Measurements from ENCODE around the gene CRTAC1. TPM values are rescaled to one million over a fixed set of nuclear protein-coding genes. Genes with fewer than 3 reads are reported as not detected.

The CRTAC1 gene
- total RNA-seq, 1 donor from 2014 or later = 0.66 TPM

DNA sequence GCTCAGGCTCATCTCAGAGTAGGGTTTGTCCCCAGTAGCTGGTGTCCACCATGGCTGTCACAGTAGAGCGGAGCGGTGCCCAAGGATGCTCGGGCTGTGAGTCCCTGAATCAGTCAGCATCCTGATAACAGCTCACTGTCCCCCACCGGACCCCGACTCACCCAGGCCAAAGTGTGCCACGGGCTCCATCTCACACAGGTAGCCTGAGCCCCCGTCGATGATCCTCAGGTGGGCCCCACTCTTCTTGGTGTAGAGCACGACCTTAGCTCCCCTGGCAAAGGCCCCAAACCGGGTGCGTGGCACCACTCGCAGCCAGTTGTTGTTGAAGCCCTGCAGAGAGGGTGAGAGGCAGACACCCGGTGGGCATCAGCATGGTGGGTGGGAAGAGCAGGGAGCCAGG is 135.3 kb downstream of the CRTAC1 start:
- H3K36me3 Mint-ChIP-seq (ENCODE audit: low read depth, unreplicated experiment) = no peaks in the 10 kb centered on the region
- TF ChIP-seq, protein P1, sequence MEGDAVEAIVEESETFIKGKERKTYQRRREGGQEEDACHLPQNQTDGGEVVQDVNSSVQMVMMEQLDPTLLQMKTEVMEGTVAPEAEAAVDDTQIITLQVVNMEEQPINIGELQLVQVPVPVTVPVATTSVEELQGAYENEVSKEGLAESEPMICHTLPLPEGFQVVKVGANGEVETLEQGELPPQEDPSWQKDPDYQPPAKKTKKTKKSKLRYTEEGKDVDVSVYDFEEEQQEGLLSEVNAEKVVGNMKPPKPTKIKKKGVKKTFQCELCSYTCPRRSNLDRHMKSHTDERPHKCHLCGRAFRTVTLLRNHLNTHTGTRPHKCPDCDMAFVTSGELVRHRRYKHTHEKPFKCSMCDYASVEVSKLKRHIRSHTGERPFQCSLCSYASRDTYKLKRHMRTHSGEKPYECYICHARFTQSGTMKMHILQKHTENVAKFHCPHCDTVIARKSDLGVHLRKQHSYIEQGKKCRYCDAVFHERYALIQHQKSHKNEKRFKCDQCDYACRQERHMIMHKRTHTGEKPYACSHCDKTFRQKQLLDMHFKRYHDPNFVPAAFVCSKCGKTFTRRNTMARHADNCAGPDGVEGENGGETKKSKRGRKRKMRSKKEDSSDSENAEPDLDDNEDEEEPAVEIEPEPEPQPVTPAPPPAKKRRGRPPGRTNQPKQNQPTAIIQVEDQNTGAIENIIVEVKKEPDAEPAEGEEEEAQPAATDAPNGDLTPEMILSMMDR (IDR thresholded peaks at IDR 0.05; ENCODE audit: insufficient read depth, low read depth, low read length) = no peak
- no peak for TF ChIP-seq EZH2 (IDR thresholded peaks at IDR 0.05; ENCODE audit: insufficient read depth, low read length)
- H3K27ac Mint-ChIP-seq (ENCODE audit: unreplicated experiment) = no peak overlapping the region

DNA sequence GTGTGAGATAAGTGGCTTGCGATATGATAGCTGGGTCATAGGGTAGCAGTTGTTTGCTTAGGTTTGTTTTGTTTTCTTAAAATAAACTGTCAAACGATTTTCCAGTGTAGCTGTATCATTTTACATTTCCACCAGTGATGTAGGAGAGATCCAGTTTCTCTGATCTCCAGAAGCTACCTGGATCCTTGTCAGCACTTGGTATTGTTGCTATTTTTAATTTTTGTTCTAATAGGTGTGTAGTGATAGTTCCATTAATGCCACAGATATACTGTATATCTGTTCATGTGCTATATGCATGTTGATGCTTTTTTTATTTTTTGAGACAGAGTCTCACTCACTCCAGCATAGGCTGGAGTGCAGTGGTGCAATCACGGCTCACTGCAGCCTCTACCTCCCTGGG is 136.3 kb downstream of the CRTAC1 start:
- Mint-ChIP-seq H3K27ac (ENCODE audit: unreplicated experiment) (no peak overlapping the region), H3K4me1 (ENCODE audit: low read depth, unreplicated experiment) (peaks cover 12% of the 10 kb centered on the region), H3K9me3 (ENCODE audit: unreplicated experiment) (no peaks in the 10 kb centered on the region), H3K4me3 (ENCODE audit: unreplicated experiment) (no peak overlapping the region), H3K27me3 (ENCODE audit: low read depth, unreplicated experiment) (peaks cover 23% of the 10 kb centered on the region), H3K36me3 (ENCODE audit: low read depth, unreplicated experiment) (no peaks in the 10 kb centered on the region)
- H4K20me1 ChIP-seq (ENCODE audit: insufficient read depth, low read length) = no peaks in the 10 kb centered on the region
- H3K9me3 ChIP-seq (ENCODE audit: insufficient read depth, low read depth, low read length) = no peaks in the 10 kb centered on the region
- DNase-seq (ENCODE audit: low read depth) (no peak), FAIRE-seq (no peak)
- H2AFZ ChIP-seq (ENCODE audit: low read depth, low read length) = no peak overlapping the region
- no peak overlapping the region for H3K4me3 ChIP-seq (ENCODE audit: insufficient read depth, low read depth, low read length)
- no peaks in the 10 kb centered on the region for H3K79me2 ChIP-seq (ENCODE audit: insufficient read depth, low read length)
- TF ChIP-seq, protein P1 (IDR thresholded peaks at IDR 0.05; ENCODE audit: insufficient read depth, low read depth, low read length) = no peak
- TF ChIP-seq EZH2 (IDR thresholded peaks at IDR 0.05; ENCODE audit: insufficient read depth, low read length) = no peak
- no peak overlapping the region for H3K9ac ChIP-seq (ENCODE audit: low read length)
- H3K27me3 ChIP-seq (ENCODE audit: insufficient read depth, low read length) = peaks cover 17% of the 10 kb centered on the region
- H3K4me1 ChIP-seq (ENCODE audit: insufficient read depth, low read length) = peaks cover 9% of the 10 kb centered on the region
- no peaks in the 10 kb centered on the region for H3K36me3 ChIP-seq (ENCODE audit: insufficient read depth, low read length)
- H3K27ac ChIP-seq (ENCODE audit: low read depth, low read length) = no peak overlapping the region
- H3K4me2 ChIP-seq (ENCODE audit: low read length) = no peak overlapping the region

More for the DNA sequence above, 135.3 kb downstream of the CRTAC1 start:
- Histone ChIP-seq H2AFZ (ENCODE audit: low read depth, low read length) (no peak overlapping the region), H3K4me2 (ENCODE audit: low read length) (no peak overlapping the region), H3K27me3 (ENCODE audit: insufficient read depth, low read length) (peaks cover 17% of the 10 kb centered on the region), H3K79me2 (ENCODE audit: insufficient read depth, low read length) (no peaks in the 10 kb centered on the region), H3K9ac (ENCODE audit: low read length) (no peak overlapping the region), H3K4me1 (ENCODE audit: insufficient read depth, low read length) (no peaks in the 10 kb centered on the region), H3K4me3 (ENCODE audit: insufficient read depth, low read depth, low read length) (no peak overlapping the region), H4K20me1 (ENCODE audit: insufficient read depth, low read length) (no peaks in the 10 kb centered on the region), H3K36me3 (ENCODE audit: insufficient read depth, low read length) (no peaks in the 10 kb centered on the region), H3K9me3 (ENCODE audit: insufficient read depth, low read depth, low read length) (no peaks in the 10 kb centered on the region), H3K27ac (ENCODE audit: low read depth, low read length) (no peak overlapping the region)
- no peak overlapping the region for H3K4me3 Mint-ChIP-seq (ENCODE audit: unreplicated experiment)
- H3K4me1 Mint-ChIP-seq (ENCODE audit: low read depth, unreplicated experiment) = peaks cover 2% of the 10 kb centered on the region
- DNase-seq (ENCODE audit: low read depth) = no peak
- no peak for FAIRE-seq
- H3K9me3 Mint-ChIP-seq (ENCODE audit: unreplicated experiment) = no peaks in the 10 kb centered on the region
- H3K27me3 Mint-ChIP-seq (ENCODE audit: low read depth, unreplicated experiment) = peaks cover 23% of the 10 kb centered on the region

GRCh38 chr10:97892939-97893338 is 137.5 kb downstream of the CRTAC1 start:
- Histone ChIP-seq H2AFZ (ENCODE audit: low read depth, low read length) (no peak overlapping the region), H3K79me2 (ENCODE audit: insufficient read depth, low read length) (no peaks in the 10 kb centered on the region), H3K4me3 (ENCODE audit: insufficient read depth, low read depth, low read length) (no peak overlapping the region), H3K27me3 (ENCODE audit: insufficient read depth, low read length) (peaks cover 15% of the 10 kb centered on the region), H3K27ac (ENCODE audit: low read depth, low read length) (no peak overlapping the region), H4K20me1 (ENCODE audit: insufficient read depth, low read length) (no peaks in the 10 kb centered on the region), H3K9me3 (ENCODE audit: insufficient read depth, low read depth, low read length) (no peaks in the 10 kb centered on the region), H3K4me2 (ENCODE audit: low read length) (no peak overlapping the region), H3K9ac (ENCODE audit: low read length) (no peak overlapping the region), H3K4me1 (ENCODE audit: insufficient read depth, low read length) (peaks cover 15% of the 10 kb centered on the region), H3K36me3 (ENCODE audit: insufficient read depth, low read length) (no peaks in the 10 kb centered on the region)
- H3K27ac Mint-ChIP-seq (ENCODE audit: unreplicated experiment) = no peak overlapping the region
- no peak overlapping the region for H3K4me3 Mint-ChIP-seq (ENCODE audit: unreplicated experiment)
- DNase-seq (ENCODE audit: low read depth) = no peak
- H3K36me3 Mint-ChIP-seq (ENCODE audit: low read depth, unreplicated experiment) = no peaks in the 10 kb centered on the region
- H3K4me1 Mint-ChIP-seq (ENCODE audit: low read depth, unreplicated experiment) = peaks cover 17% of the 10 kb centered on the region
- peaks cover 23% of the 10 kb centered on the region for H3K27me3 Mint-ChIP-seq (ENCODE audit: low read depth, unreplicated experiment)
- no peak for TF ChIP-seq EZH2 (IDR thresholded peaks at IDR 0.05; ENCODE audit: insufficient read depth, low read length)
- TF ChIP-seq, protein P1 (IDR thresholded peaks at IDR 0.05; ENCODE audit: insufficient read depth, low read depth, low read length) = no peak
- no peaks in the 10 kb centered on the region for H3K9me3 Mint-ChIP-seq (ENCODE audit: unreplicated experiment)
- no peak for FAIRE-seq

Measured in astrocyte (in vitro differentiated cells and primary cell).